Neural cell (in vitro differentiated cells): ENCODE measurements around the gene C6orf141. TPM values are rescaled to one million over a fixed set of nuclear protein-coding genes. Genes with fewer than 3 reads are reported as not detected.

ENCODE experiments used
- H2AFZ ChIP-seq: fragments of 200-600, 300-800 bp; sonication (generic), shearing (Covaris generic); 2 replicates; pipeline ENCODE4 v1.6.0; 2014; ENCODE audit warnings: low read depth, mild to moderate bottlenecking, antibody characterized with exemption, low read length, moderate library complexity
- H3F3A ChIP-seq: fragments of 200-600 bp; shearing (Covaris generic); 2 replicates; pipeline ENCODE4 v1.6.1; 2016; ENCODE audit warnings: mild to moderate bottlenecking, moderate library complexity, mixed read lengths, antibody characterized with exemption, low read length; ENCODE audit not compliant: insufficient read depth, poor library complexity, severe bottlenecking
- H3K27ac ChIP-seq: fragments of 200-600, 300-800 bp; sonication (generic), shearing (Covaris generic); 2 replicates; pipeline ENCODE4 v1.5.1; 2014; ENCODE audit warnings: mild to moderate bottlenecking, low read length, moderate library complexity
- H3K27me3 ChIP-seq: fragments of 300-800, 200-600 bp; sonication (generic), shearing (Covaris generic); 2 replicates; pipeline ENCODE4 v1.6.0; 2014; ENCODE audit warnings: mild to moderate bottlenecking, low read depth, low read length, moderate library complexity; ENCODE audit not compliant: insufficient read depth
- H3K36me3 ChIP-seq: fragments of 300-800, 200-600 bp; sonication (generic), shearing (Covaris generic); 2 replicates; pipeline ENCODE4 v1.5.1; 2014; ENCODE audit warnings: mild to moderate bottlenecking, antibody characterized with exemption, low read length, moderate library complexity; ENCODE audit not compliant: insufficient read depth
- H3K4me2 ChIP-seq: fragments of 300-800, 200-600 bp; sonication (generic), shearing (Covaris generic); 2 replicates; pipeline ENCODE4 v1.6.0; 2014; ENCODE audit warnings: mild to moderate bottlenecking, low read length
- H3K4me3 ChIP-seq: fragments of 300-800, 200-600 bp; sonication (generic), shearing (Covaris generic); 2 replicates; pipeline ENCODE4 v1.5.1; 2014; ENCODE audit warnings: mild to moderate bottlenecking, low read length, moderate library complexity
- H3K79me2 ChIP-seq: fragments of 200-600 bp; shearing (Covaris generic); replicated peaks from 2 replicates; pipeline ENCODE4 v1.6.0; 2014; ENCODE audit warnings: mild to moderate bottlenecking, low read length, moderate library complexity; ENCODE audit not compliant: insufficient read depth
- H3K9ac ChIP-seq: fragments of 300-800, 200-600 bp; sonication (generic), shearing (Covaris generic); 2 replicates; pipeline ENCODE4 v1.6.1; 2016; ENCODE audit warnings: mild to moderate bottlenecking, low read length, mixed read lengths
- H3K9me2 ChIP-seq: fragments of 200-600 bp; shearing (Covaris generic); 2 replicates; pipeline ENCODE4 v1.6.1; 2016; ENCODE audit warnings: mild to moderate bottlenecking, low read length, mixed read lengths; ENCODE audit not compliant: insufficient read depth
- H3K9me3 ChIP-seq: fragments of 200-600, 300-800 bp; sonication (generic), shearing (Covaris generic); 2 replicates; pipeline ENCODE4 v1.6.1; 2016; ENCODE audit warnings: mild to moderate bottlenecking, mixed run types, low read length, moderate library complexity, mixed read lengths
- H4K20me1 ChIP-seq: fragments of 200-600 bp; shearing (Covaris generic); 2 replicates; pipeline ENCODE4 v1.6.1; 2016; ENCODE audit warnings: mild to moderate bottlenecking, mixed run types; ENCODE audit not compliant: insufficient read depth
- CTCF ChIP-seq: fragments of 450-650 bp; IDR thresholded peaks from 2 replicates; pipeline ENCODE4 v1.5.1; 2014; ENCODE audit warnings: antibody characterized with exemption, mild to moderate bottlenecking, moderate library complexity; ENCODE audit not compliant: poor library complexity, severe bottlenecking
- EP300 ChIP-seq: fragments of 450-650 bp; conservative IDR thresholded peaks from 2 replicates; pipeline ENCODE4 v1.6.1; 2014; ENCODE audit warnings: antibody characterized with exemption, mild to moderate bottlenecking, moderate library complexity; ENCODE audit not compliant: poor library complexity, severe bottlenecking
- EZH2 ChIP-seq: fragments of 200-600, 300-800 bp; shearing (Covaris generic), sonication (generic); IDR thresholded peaks from 2 replicates; pipeline ENCODE4 v1.6.1; 2014; ENCODE audit warnings: antibody characterized with exemption, low read length, borderline replicate concordance, mild to moderate bottlenecking; ENCODE audit not compliant: insufficient read depth, poor library complexity, severe bottlenecking
- MXI1 ChIP-seq: fragments of 450-650 bp; conservative IDR thresholded peaks from 2 replicates; pipeline ENCODE4 v1.6.1; 2014; ENCODE audit warnings: antibody characterized with exemption, mild to moderate bottlenecking; ENCODE audit not compliant: poor library complexity, severe bottlenecking
- POLR2AphosphoS5 ChIP-seq: IDR thresholded peaks from 2 replicates; pipeline ENCODE4 v1.6.1; 2012
- RAD21 ChIP-seq: fragments of 450-650 bp; conservative IDR thresholded peaks from 2 replicates; pipeline ENCODE4 v1.6.1; 2014; ENCODE audit warnings: antibody characterized with exemption, mild to moderate bottlenecking, moderate library complexity
- REST ChIP-seq: IDR thresholded peaks from 2 replicates; pipeline ENCODE4 v1.6.1; 2012; ENCODE audit warnings: borderline replicate concordance
- SMC3 ChIP-seq: fragments of 450-650 bp; conservative IDR thresholded peaks from 2 replicates; pipeline ENCODE4 v1.6.1; 2014; ENCODE audit warnings: antibody characterized with exemption, mild to moderate bottlenecking, moderate library complexity; ENCODE audit not compliant: poor library complexity
- TAF1 ChIP-seq: IDR thresholded peaks from 2 replicates; pipeline ENCODE4 v1.6.1; 2012; ENCODE audit warnings: low read depth
- polyA plus RNA-seq: library from polyadenylated mRNA; depleted of rRNA; stranded (reverse); fragments of >200 nt; gene quantifications from 2 replicates; pipeline ENCODE4 v1.2.3, GENCODE V29; 2014

The C6orf141 gene
- polyA plus RNA-seq, 1 donor from 2014 or later, result not detected

GRCh38 chr6:49522710-49523593 lies 27.5 kb upstream of the C6orf141 start:
- Histone ChIP-seq H3K4me2 (no peak overlapping the region), H3K9me2 (no peaks in the 10 kb centered on the region), H2AFZ (no peak overlapping the region), H3K79me2 (no peaks in the 10 kb centered on the region), H3K36me3 (no peaks in the 10 kb centered on the region), H3K4me3 (no peak overlapping the region), H3K27me3 (no peaks in the 10 kb centered on the region), H3K9ac (no peak overlapping the region), H3F3A (no peaks in the 10 kb centered on the region), H3K9me3 (no peaks in the 10 kb centered on the region), H4K20me1 (no peaks in the 10 kb centered on the region), H3K27ac (no peak overlapping the region)
- no peak for TF ChIP-seq REST
- TF ChIP-seq RAD21, result no peak
- TF ChIP-seq SMC3, result no peak
- no peak for TF ChIP-seq MXI1
- TF ChIP-seq EP300, result no peak
- TF ChIP-seq EZH2, result no peak
- TF ChIP-seq TAF1, result no peak
- TF ChIP-seq POLR2AphosphoS5, result no peak
- no peak for TF ChIP-seq CTCF

GRCh38 chr6:49523901-49524300 lies 26.6 kb upstream of the C6orf141 start:
- Histone ChIP-seq H3K9me3 (no peaks in the 10 kb centered on the region), H3K4me3 (no peak overlapping the region), H3K36me3 (no peaks in the 10 kb centered on the region), H2AFZ (no peak overlapping the region), H4K20me1 (no peaks in the 10 kb centered on the region), H3K79me2 (no peaks in the 10 kb centered on the region), H3K4me2 (no peak overlapping the region), H3K9me2 (no peaks in the 10 kb centered on the region), H3K9ac (no peak overlapping the region), H3K27ac (no peak overlapping the region), H3F3A (no peaks in the 10 kb centered on the region), H3K27me3 (no peaks in the 10 kb centered on the region)
- TF ChIP-seq SMC3 (no peak), REST (no peak), EZH2 (no peak), POLR2AphosphoS5 (no peak), EP300 (no peak), MXI1 (no peak), CTCF (no peak), TAF1 (no peak), RAD21 (no peak)
